ENCODE data around the gene EBP.
A peak's percentile ranks its signal among the peaks of the same experiment; 100 is the strongest.
"Not testable (repeated sequence)": the region's sequence is repeated elsewhere in the genome, so short reads cannot be mapped to it uniquely, and the experiment has no call there.

The EBP gene

DNA sequence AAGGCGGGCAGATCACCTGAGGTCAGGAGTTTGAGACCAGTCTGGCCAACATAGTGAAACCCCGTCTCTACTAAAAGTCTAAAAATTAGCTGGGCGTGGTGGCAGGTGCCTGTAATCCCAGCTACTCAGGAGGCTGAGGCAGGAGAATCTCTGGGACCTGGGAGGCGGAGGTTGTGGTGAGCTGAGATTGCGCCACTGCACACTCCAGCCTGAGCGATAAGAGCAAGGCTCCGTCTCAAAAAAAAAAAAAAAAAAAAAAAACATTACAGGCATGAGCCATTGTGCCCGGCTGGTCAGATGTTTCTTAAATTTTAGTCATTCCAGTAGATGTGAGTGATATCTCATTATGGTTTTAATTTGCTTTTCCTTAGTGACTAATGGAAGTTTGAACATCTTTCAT, 4.2 kb downstream of the EBP start:
- not testable (repeated sequence) for DNase-seq (ENCODE audit: low spot score)

- DNase-seq (ENCODE audit: low spot score): no peak
Observed at GRCh38 chrX:48530736-48531135, 9.1 kb downstream of the EBP start.

DNA sequence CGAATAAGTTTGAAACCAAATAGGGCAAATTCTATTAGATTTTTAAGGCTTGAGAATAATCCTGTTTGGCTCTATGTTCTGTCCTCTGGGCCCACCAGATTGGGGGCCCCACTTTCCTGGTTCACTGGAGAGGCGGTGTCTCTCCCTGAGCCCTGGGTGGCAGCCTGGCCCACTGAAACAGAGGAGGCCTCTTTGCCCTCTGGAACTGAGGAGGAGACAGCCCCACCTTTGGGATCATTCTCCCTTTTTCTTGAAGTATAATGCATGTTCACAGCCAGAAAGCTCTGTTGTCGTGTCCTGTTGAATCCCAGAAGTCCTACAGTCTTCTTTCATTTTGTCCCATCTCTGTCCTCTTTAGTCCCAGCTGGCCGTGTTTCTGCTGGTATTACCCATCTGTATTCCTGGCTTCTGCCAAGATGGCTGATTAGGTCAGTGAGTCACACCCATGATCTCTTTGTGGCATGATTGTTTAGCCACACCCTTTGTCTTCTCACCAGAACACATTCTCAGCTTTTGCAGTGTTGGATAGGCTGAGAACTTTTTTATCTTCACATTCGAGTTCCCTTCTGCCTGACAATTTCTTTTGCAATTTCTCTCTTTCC, 9.9 kb downstream of the EBP start:
- no peak for DNase-seq (ENCODE audit: low spot score)

DNA sequence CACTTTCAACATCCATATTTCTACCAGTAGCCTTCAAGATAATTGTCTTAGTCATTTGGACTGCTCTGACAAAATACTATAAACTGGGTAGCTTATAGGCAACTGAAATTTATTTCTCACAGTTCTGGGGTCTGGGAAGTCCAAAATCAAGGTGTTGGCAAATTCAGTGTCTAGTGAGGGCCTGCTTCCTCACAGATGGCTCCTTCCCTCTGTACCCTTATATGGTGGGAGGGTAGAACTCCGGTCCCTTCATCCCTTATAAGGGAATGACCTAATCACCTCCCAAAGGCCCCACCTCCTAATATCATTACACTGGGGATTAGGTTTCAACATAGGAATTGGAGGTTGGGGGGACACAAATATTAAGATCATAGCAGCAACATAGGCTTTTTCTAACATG, 10.6 kb downstream of the EBP start:
- no peak for DNase-seq (ENCODE audit: low spot score)

DNA sequence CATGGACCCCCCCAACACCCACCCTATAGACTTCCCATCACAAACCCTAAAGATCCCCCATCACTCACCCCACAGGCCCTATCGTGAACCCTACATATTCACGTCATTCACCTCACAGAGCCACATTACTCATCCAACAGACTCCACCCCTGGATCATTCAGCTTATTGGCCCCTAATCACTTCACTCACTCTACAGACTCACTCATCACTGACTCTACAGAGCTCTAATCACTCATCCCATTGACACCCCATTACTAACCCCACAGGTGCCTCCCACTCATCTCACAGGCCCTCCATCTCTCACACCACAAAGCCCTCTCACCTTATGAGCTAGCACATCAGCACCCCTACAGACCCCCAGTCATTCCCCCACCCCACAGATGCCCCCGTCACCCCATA, 11.6 kb downstream of the EBP start:
- no peak for DNase-seq (ENCODE audit: low spot score)

- DNase-seq (ENCODE audit: low spot score): no peak
Observed at GRCh38 chrX:48538641-48539344, 17.2 kb downstream of the EBP start.

DNA sequence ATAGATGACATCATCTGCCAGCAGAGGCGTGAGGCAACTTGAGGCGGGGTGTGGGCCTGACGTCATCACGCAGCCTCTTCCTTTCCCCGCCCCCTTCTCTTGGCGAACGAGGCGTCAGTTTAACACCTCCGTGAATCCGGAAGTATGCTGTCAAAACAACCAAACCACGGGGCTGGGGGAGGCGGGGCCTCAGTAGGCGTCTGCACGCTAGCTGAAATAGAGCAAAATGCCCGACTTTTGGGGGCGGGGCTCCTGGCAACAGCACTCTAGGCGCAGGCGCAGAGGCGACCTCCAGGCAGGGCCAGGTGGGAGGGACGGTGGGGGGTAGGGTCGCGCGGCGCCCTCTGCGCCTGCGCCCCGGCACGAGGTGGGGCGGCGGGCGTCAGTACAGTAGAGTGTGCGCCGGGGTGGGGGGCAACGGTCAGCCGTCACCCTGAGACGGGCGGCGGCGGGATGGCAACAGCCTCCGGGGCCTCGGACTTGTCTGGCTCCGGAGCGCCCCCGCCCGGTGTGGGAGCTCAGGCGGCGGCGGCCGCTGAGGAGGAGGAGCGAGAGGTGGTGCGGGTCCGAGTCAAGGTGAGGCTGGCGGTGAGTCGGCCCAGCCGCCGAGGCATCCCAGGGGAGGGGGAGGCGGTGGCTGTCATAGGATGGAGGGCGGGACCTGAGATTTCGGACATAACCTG, 17.9 kb downstream of the EBP start, which contains the start of gene TBC1D25:
Gene TBC1D25 (plus strand): TSS at position 370 of the 683 bp plus-strand sequence. CDS start 84 bp downstream, at position 454.
- DNase-seq (ENCODE audit: low spot score): peak; percentile 94

GRCh38 chrX:48540028-48540375, 18.4 kb downstream of the EBP start:
- no peak for DNase-seq (ENCODE audit: low spot score)

DNA sequence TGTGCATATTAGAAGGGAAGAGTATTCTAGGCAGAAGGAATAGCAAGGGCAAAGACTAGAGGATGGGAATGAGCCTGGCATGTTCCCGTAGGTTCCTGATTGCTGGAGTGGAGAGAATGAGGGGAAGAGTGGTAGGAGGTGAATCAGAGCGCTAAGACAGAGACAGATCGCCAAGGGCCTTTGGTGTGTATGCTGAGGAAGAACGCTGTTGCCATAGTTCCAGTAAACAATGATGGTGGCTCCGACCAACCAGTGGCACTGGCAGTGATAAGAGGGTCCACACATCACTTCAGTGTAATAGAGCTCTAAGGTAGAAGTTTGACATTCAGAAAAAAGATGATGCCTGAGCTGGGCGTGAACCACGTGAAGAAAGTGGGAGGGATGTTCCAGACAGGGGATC, 18.9 kb downstream of the EBP start:
- DNase-seq (ENCODE audit: low spot score): no peak

DNA sequence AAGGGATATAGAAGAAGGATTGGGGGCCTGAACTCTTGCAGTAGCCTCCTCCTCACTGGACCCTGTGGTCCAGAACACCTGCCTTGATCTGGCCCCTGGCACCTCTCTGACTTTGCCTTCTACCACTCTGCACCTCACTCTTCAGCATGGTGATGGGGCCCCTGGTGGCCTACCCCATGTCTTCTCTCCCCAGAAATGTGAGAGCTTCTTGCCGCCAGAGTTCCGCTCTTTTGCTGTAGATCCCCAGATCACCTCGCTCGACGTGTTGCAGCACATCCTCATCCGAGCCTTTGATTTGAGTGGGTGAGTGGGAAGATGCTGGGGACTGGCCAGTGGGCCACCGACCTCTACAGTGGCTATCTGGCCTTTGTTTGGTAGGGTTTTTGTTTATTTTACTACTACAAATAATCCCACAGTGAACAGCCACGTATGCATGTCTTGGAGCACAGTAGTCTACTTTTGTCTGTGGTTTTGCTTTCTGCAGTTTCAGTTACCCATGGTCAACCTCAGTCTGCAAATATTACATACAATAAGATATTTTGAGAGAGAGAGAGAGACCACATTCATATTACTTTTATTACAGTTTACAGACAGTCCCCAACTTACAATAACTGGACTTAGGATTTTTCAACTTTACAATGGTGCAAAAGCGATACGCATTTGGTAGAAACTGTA, 19.7 kb downstream of the EBP start:
- DNase-seq (ENCODE audit: low spot score): no peak

- DNase-seq (ENCODE audit: low spot score): no peak
Observed at GRCh38 chrX:48548871-48549270, 27.3 kb downstream of the EBP start.

DNA sequence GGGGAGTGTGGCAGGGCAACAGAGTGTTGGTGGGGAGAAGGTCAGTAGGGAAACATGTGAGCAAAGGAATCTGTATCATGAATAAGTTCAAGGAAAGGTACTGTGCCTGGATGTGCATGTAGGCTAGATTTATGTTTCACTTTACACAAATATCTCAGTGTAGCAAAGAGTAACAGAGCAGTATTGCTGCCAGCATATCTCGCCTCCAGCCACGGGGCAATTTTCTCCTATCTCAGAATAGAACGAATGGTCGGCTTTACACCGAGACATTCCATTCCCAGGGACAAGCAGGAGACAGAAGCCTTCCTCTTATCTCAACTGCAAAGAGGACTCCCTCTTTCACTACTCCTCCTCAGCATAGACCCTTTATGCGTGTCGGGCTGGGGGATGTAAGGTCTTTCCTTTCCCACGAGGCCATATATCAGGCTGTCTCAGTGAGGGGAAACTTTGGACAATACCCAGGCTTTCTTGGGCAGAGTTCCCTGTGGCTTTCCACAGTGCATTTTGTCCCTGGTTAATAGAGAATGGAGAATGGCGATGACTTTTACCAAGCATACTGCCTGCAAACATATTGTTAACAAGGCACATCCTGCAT, 34.2 kb downstream of the EBP start:
- not testable (repeated sequence) for DNase-seq (ENCODE audit: low spot score)

DNA sequence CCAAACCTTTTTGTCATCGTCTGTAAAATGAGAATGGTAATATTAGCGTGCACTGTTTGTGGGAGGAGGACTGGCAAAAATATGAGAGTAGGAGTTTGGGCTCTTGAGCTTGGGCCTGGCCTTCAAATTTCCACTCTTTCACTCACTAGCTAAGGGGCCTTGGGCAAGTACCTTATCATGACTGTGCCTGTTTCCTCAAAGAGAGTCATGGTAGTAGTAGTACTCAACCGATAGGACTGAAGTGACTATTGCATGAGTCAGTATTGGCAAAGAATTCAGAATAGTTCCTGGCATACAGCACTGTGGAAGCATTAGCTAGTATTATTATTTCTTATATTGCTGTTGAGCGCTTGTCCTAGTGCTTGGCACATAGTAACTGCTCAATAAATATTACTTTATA, 36.7 kb downstream of the EBP start:
- DNase-seq (ENCODE audit: low spot score): no peak

DNA sequence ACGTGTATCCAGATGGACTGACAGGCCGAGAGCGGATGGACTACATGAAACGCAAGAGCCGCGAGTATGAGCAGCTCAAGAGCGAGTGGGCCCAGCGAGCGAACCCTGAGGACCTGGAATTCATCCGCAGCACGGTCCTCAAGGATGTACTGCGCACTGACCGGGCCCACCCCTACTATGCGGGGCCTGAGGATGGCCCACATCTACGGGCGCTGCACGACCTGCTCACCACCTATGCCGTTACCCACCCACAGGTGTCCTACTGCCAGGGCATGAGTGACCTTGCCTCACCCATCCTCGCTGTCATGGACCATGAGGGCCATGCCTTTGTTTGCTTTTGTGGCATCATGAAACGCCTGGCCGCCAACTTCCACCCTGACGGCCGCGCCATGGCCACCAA, 38.0 kb downstream of the EBP start:
- DNase-seq (ENCODE audit: low spot score): no peak

- DNase-seq (ENCODE audit: low spot score): no peak
Observed at GRCh38 chrX:48560056-48560455, 38.4 kb downstream of the EBP start.

DNA sequence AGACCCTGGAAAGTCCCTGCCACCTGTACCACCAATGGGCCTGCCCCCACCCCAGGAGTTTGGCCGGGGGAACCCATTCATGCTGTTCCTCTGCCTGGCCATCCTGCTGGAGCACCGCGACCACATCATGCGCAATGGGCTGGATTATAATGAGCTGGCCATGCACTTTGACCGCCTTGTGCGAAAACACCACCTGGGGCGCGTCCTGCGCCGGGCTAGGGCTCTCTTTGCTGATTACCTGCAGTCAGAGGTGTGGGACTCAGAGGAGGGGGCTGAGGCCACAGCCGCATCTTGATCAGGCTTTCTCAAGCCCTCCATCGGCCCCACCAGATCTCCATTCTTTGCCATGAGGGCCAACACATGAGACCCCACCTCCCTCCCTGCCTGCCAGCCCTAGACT, 39.1 kb downstream of the EBP start:
- DNase-seq (ENCODE audit: low spot score): no peak

- no peak for DNase-seq (ENCODE audit: low spot score)
Observed at GRCh38 chrX:48569958-48570357, 48.4 kb downstream of the EBP start.

GRCh38 chrX:48573690-48574269, 52.2 kb downstream of the EBP start:
- no peak for DNase-seq (ENCODE audit: low spot score)

GRCh38 chrX:48574270-48575266, 53.0 kb downstream of the EBP start, which contains the start of gene RBM3:
RBM3 (plus strand) TSS chrX:48574484; CDS start chrX:48575181, 697 bp downstream.
- peak; percentile 92 for DNase-seq (ENCODE audit: low spot score)

DNA sequence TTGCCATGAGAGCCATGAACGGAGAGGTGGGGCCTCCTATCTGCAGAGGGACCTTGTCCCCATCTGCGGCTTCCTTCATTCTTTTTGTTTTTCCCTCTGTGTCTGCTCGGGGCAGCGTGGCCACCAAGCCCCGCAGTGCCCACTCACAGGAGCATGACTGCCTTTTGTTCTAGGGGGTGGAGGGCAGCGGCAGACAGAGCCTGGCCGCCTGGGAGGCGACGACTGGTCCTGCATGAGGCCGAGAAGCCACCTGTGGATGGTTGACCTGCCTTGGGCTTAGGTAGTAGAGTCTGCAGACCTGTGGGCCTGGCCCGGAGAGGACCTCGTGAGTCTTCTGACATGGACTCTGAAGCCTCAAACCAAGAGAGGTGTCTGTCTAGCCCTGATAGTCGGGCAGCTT, 54.0 kb downstream of the EBP start:
- no peak for DNase-seq (ENCODE audit: low spot score)

- no peak for DNase-seq (ENCODE audit: low spot score)
Observed at GRCh38 chrX:48576108-48576507, 54.5 kb downstream of the EBP start.

Data from left forelimb (tissue), 1 donor.